ENCODE results near the gene EIPR1. TPM values are rescaled to one million over a fixed set of nuclear protein-coding genes. Genes with fewer than 3 reads are reported as not detected.

Gene EIPR1
- total and polyA plus RNA-seq, 2 experiments from 2014 or later: 17.4 to 46.3 TPM

DNA sequence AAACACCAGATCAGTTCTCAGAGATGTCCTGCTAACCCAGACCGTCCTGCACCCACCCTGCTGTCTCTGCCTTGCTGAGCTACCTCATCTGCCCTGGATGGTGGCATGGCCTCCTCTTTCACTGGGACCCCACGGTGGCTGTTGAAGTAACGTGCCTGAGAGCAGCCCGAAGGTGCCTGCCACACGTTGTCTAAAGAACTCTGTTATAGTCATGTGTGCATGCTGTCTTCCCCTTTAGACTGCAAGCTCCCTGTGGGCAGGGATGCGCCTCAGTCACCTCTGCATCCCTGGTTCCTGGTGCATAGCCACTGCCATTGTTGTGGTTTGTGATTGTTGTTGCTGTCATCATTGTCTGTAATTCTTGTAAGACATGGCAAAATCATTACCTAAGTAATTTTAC is 235.9 kb downstream of the EIPR1 start:
- no peak overlapping the region for H3K4me3 Mint-ChIP-seq
- no peaks in the 10 kb centered on the region for H3K9me3 Mint-ChIP-seq
- H3F3A ChIP-seq (replicated peaks; ENCODE audit: low read depth): no peaks in the 10 kb centered on the region; the same call in 1 of the 2 replicates
- DNase-seq (ENCODE audit: low spot score): no peak
- H4K20me1 ChIP-seq (replicated peaks; ENCODE audit: insufficient read depth): no peaks in the 10 kb centered on the region
- H3K27me3 ChIP-seq (ENCODE audit: insufficient read depth): no peaks in the 10 kb centered on the region
- no peaks in the 10 kb centered on the region for H3K79me2 ChIP-seq (replicated peaks; ENCODE audit: insufficient read depth)
- no peak overlapping the region for H3K4me3 ChIP-seq
- no peaks in the 10 kb centered on the region for H3K36me3 ChIP-seq (ENCODE audit: insufficient read depth)
- no peak overlapping the region for H3K27ac Mint-ChIP-seq
- TF ChIP-seq NANOG (IDR thresholded peaks at IDR 0.05; ENCODE audit: borderline replicate concordance) (no peak), POLR2AphosphoS5 (IDR thresholded peaks at IDR 0.05; ENCODE audit: low read depth) (no peak), EZH2 (IDR thresholded peaks at IDR 0.05; ENCODE audit: low read depth, unreplicated experiment) (no peak)
- TF ChIP-seq, protein P1, sequence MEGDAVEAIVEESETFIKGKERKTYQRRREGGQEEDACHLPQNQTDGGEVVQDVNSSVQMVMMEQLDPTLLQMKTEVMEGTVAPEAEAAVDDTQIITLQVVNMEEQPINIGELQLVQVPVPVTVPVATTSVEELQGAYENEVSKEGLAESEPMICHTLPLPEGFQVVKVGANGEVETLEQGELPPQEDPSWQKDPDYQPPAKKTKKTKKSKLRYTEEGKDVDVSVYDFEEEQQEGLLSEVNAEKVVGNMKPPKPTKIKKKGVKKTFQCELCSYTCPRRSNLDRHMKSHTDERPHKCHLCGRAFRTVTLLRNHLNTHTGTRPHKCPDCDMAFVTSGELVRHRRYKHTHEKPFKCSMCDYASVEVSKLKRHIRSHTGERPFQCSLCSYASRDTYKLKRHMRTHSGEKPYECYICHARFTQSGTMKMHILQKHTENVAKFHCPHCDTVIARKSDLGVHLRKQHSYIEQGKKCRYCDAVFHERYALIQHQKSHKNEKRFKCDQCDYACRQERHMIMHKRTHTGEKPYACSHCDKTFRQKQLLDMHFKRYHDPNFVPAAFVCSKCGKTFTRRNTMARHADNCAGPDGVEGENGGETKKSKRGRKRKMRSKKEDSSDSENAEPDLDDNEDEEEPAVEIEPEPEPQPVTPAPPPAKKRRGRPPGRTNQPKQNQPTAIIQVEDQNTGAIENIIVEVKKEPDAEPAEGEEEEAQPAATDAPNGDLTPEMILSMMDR (conservative IDR thresholded peaks at IDR 0.05; ENCODE audit: low read depth in 2 of 2): no peak
- peaks cover 2% of the 10 kb centered on the region for H3K27me3 Mint-ChIP-seq (ENCODE audit: insufficient read depth, low read depth, poor library complexity)
- no peaks in the 10 kb centered on the region for H3K36me3 Mint-ChIP-seq (ENCODE audit: low read depth)
- no peak for ATAC-seq
- no peak overlapping the region for H3K27ac ChIP-seq (ENCODE audit: low read depth)
- H3K9me2 ChIP-seq (ENCODE audit: insufficient read depth): no peaks in the 10 kb centered on the region
- H3K4me2 ChIP-seq: no peak overlapping the region
- no peak overlapping the region for H2AFZ ChIP-seq
- H3K4me1 Mint-ChIP-seq: no peaks in the 10 kb centered on the region; the same call in 1 of the 3 replicates
- no peaks in the 10 kb centered on the region for H3K4me1 ChIP-seq (ENCODE audit: insufficient read depth)

DNA sequence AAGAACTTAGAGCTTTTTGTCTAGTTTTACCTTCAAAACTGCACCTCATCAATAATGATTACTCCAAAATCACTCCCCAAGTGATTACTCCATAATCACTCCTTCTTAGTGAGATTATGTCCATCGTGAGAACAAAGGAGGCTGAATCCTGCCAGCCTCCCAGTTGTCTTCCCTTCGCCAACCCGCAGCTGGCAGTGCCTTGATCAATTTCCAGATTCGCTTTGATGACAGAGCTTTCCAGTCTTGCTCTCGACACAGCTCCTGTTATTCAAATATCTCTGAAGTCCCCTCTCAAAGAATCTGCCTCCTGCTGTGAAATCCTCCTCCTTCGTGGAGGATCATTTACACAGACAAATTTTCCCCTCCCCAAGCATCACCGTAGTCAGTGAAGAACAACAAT is 237.7 kb downstream of the EIPR1 start:
- H3K4me1 Mint-ChIP-seq: no peaks in the 10 kb centered on the region; the same call in 1 of the 3 replicates
- Histone ChIP-seq H3K9me2 (ENCODE audit: insufficient read depth) (no peaks in the 10 kb centered on the region), H3K4me1 (ENCODE audit: insufficient read depth) (no peaks in the 10 kb centered on the region), H2AFZ (no peak overlapping the region), H3K79me2 (replicated peaks; ENCODE audit: insufficient read depth) (no peaks in the 10 kb centered on the region), H4K20me1 (replicated peaks; ENCODE audit: insufficient read depth) (no peaks in the 10 kb centered on the region), H3K4me3 (no peak overlapping the region), H3K27ac (ENCODE audit: low read depth) (no peak overlapping the region), H3K4me2 (no peak overlapping the region), H3K27me3 (ENCODE audit: insufficient read depth) (no peaks in the 10 kb centered on the region), H3K36me3 (ENCODE audit: insufficient read depth) (no peaks in the 10 kb centered on the region), H3F3A (replicated peaks; ENCODE audit: low read depth) (no peaks in the 10 kb centered on the region; the same call in 1 of the 2 replicates)
- peaks cover 9% of the 10 kb centered on the region; the same call in 2 of the 3 replicates for H3K9me3 Mint-ChIP-seq
- no peak for DNase-seq (ENCODE audit: low spot score)
- 0 out of 3 replicates have a peak, but pooled peaks cover 5% of the 10 kb centered on the region for H3K36me3 Mint-ChIP-seq (ENCODE audit: low read depth)
- H3K27ac Mint-ChIP-seq: no peak overlapping the region
- no peaks in the 10 kb centered on the region for H3K27me3 Mint-ChIP-seq (ENCODE audit: insufficient read depth, low read depth, poor library complexity)
- no peak overlapping the region for H3K4me3 Mint-ChIP-seq
- ATAC-seq: no peak
- TF ChIP-seq POLR2AphosphoS5 (IDR thresholded peaks at IDR 0.05; ENCODE audit: low read depth) (no peak), ZNF114 (CRISPR knock-in tag; IDR thresholded peaks at IDR 0.05) (no peak), JUNB (IDR thresholded peaks at IDR 0.05; ENCODE audit: unreplicated experiment) (no peak), NANOG (IDR thresholded peaks at IDR 0.05; ENCODE audit: borderline replicate concordance) (no peak), EZH2 (IDR thresholded peaks at IDR 0.05; ENCODE audit: low read depth, unreplicated experiment) (no peak)
- TF ChIP-seq, protein P2, sequence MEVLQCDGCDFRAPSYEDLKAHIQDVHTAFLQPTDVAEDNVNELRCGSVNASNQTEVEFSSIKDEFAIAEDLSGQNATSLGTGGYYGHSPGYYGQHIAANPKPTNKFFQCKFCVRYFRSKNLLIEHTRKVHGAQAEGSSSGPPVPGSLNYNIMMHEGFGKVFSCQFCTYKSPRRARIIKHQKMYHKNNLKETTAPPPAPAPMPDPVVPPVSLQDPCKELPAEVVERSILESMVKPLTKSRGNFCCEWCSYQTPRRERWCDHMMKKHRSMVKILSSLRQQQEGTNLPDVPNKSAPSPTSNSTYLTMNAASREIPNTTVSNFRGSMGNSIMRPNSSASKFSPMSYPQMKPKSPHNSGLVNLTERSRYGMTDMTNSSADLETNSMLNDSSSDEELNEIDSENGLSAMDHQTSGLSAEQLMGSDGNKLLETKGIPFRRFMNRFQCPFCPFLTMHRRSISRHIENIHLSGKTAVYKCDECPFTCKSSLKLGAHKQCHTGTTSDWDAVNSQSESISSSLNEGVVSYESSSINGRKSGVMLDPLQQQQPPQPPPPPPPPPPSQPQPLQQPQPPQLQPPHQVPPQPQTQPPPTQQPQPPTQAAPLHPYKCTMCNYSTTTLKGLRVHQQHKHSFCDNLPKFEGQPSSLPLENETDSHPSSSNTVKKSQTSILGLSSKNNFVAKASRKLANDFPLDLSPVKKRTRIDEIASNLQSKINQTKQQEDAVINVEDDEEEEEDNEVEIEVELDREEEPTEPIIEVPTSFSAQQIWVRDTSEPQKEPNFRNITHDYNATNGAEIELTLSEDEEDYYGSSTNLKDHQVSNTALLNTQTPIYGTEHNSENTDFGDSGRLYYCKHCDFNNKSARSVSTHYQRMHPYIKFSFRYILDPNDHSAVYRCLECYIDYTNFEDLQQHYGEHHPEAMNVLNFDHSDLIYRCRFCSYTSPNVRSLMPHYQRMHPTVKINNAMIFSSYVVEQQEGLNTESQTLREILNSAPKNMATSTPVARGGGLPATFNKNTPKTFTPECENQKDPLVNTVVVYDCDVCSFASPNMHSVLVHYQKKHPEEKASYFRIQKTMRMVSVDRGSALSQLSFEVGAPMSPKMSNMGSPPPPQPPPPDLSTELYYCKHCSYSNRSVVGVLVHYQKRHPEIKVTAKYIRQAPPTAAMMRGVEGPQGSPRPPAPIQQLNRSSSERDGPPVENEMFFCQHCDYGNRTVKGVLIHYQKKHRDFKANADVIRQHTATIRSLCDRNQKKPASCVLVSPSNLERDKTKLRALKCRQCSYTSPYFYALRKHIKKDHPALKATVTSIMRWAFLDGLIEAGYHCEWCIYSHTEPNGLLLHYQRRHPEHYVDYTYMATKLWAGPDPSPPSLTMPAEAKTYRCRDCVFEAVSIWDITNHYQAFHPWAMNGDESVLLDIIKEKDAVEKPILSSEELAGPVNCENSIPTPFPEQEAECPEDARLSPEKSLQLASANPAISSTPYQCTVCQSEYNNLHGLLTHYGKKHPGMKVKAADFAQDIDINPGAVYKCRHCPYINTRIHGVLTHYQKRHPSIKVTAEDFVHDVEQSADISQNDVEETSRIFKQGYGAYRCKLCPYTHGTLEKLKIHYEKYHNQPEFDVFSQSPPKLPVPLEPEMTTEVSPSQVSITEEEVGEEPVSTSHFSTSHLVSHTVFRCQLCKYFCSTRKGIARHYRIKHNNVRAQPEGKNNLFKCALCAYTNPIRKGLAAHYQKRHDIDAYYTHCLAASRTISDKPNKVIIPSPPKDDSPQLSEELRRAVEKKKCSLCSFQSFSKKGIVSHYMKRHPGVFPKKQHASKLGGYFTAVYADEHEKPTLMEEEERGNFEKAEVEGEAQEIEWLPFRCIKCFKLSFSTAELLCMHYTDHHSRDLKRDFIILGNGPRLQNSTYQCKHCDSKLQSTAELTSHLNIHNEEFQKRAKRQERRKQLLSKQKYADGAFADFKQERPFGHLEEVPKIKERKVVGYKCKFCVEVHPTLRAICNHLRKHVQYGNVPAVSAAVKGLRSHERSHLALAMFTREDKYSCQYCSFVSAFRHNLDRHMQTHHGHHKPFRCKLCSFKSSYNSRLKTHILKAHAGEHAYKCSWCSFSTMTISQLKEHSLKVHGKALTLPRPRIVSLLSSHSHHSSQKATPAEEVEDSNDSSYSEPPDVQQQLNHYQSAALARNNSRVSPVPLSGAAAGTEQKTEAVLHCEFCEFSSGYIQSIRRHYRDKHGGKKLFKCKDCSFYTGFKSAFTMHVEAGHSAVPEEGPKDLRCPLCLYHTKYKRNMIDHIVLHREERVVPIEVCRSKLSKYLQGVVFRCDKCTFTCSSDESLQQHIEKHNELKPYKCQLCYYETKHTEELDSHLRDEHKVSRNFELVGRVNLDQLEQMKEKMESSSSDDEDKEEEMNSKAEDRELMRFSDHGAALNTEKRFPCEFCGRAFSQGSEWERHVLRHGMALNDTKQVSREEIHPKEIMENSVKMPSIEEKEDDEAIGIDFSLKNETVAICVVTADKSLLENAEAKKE (CRISPR knock-in tag; IDR thresholded peaks at IDR 0.05): no peak
- TF ChIP-seq, protein P1 (conservative IDR thresholded peaks at IDR 0.05; ENCODE audit: low read depth in 2 of 2): no peak
- TF ChIP-seq, protein P3, sequence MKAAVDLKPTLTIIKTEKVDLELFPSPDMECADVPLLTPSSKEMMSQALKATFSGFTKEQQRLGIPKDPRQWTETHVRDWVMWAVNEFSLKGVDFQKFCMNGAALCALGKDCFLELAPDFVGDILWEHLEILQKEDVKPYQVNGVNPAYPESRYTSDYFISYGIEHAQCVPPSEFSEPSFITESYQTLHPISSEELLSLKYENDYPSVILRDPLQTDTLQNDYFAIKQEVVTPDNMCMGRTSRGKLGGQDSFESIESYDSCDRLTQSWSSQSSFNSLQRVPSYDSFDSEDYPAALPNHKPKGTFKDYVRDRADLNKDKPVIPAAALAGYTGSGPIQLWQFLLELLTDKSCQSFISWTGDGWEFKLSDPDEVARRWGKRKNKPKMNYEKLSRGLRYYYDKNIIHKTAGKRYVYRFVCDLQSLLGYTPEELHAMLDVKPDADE (IDR thresholded peaks at IDR 0.05): no peak
